Fibroblast of skin of right quadriceps (primary cell): ENCODE data around the gene CPAMD8.
"Not testable (repeated sequence)": the region's sequence is repeated elsewhere in the genome, so short reads cannot be mapped to it uniquely, and the experiment has no call there.

Experiments used
- DNase-seq: peaks from one replicate; pipeline ENCODE4 v3.0.0-alpha.2; 2013

Gene CPAMD8

DNA sequence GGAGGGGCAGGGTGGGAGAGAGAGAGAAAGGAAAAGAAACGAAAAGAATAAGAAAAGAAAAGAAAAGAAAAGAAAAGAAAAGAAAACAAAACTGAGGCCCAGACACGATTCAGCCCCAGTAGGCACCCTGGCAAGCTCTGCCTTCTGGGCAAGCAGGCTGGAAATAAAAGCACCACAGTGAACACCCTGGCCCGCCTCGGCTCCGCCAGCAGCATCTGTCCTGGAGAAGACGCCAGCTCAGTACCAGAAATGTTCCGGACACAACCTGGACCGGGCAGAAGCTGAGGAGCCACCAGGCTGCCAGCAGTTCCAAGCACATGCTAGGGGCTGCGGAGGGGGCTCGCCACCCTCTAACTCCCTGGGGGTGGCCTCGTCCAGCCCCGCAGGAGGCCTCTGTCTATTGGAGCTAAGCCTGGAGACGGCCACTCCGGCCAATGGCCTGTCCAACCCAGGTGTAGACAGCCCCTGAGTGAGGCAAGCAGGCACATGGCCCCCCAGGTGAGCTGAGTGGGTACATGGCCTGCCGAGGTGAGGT, 11.4 kb upstream of the CPAMD8 start:
- no peak for DNase-seq

DNA sequence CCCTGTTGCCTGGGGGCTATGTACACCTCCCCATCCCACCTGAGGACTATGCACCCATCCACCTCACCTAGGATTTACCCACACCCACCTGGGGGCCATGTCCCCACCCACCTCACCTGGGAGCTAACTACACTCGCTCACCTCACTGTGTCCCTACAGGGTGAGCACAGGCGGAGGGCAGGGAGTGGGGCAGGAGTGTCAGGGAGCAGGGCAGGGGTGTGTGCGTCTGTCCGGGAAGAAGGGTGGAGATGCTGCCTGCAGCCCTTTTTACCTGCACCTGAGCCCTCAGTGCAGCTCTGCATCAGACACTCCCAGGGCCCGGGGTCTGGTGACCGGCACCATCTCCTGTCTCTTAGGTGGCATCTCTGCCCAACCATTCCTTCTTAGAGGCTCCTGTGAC, 10.6 kb upstream of the CPAMD8 start:
- DNase-seq, result no peak

DNA sequence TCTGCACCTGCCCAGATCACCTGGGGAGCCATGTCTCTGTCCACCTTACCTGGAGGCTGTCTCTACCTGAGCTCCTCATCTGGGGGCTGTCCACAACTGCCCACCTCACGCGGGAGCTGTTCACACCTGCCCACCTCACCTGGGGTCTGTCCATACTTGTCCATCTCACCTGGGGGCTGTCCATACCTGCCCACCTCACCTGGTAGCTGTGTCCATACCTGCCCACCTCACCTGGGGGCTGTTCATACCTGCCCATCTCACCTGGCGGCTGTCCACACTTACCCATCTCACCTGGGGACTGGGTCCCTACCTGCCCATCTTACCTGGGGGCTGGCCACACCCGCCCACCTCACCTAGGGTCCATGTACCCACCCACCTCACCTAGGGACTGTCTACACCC, 10.0 kb upstream of the CPAMD8 start:
- DNase-seq, result no peak

DNA sequence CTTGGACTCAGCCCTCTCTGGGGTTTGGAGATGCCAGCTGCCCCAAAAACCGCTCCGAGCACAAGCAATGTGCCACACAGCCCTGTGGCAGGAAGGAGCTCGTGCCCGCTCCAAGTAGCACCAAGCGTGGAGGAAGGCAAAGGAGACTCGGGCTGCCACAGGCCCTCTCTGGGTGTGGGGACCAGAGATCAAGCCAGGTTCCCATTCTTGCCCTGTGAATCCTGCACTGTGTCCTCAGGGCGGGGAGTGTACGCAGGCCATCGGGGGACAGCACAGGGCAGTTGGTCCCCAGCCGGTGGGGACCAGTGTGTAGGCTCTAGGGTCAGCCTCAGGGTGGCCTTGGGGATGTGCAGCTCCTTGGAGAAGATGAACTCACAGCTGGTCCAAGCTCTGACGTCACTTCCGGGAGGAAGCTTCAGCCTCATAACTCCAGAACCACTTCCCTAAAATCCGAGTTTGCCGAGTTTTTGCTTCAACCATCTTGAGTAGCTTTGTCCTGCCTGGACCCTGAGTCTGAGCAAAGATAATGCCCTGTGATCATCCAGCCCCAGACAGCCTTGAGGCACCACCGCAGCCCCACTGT, 9.3 kb upstream of the CPAMD8 start:
- DNase-seq, result no peak

DNA sequence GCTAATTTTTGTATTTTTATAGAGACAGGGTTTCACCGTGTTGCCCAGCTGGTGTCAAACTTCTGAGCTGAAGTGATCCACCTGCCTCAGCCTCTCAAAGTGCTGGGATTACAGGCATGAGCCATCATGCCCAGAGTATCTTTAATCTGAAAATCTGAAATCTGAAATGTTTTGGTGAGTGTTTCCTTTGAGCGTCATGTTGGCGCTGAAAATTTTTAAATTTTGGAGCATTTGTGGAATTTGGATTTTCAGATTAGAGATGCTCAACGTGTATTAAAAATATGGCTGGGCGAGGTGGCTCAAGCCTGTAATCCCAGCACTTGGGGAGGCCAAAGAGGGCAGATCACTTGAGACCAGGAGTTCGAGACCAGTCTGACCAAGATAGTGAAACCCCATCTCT, 5.1 kb upstream of the CPAMD8 start:
- no peak for DNase-seq

DNA sequence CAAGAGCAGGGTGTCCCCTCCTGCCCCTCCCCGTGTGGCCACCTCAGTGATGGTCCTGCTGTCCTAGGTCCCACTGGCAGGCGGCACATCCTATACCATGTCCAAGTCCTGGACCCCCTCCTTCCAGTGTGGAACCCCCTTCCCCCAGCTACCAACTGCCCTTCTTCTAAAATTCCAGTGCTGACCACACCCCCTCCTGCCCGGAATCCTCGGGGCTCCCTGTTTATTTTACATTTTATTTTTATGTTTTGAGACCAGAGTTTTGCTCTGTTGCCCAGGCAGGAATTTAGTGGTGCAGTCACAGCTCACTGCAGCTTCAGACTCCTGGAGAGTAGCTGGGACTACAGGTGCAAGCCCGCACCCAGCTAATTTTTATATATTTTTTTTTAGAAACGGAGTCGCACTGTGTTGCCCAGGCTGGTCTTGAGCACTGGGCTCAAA, 945 bp upstream of the CPAMD8 start:
- no peak for DNase-seq

DNA sequence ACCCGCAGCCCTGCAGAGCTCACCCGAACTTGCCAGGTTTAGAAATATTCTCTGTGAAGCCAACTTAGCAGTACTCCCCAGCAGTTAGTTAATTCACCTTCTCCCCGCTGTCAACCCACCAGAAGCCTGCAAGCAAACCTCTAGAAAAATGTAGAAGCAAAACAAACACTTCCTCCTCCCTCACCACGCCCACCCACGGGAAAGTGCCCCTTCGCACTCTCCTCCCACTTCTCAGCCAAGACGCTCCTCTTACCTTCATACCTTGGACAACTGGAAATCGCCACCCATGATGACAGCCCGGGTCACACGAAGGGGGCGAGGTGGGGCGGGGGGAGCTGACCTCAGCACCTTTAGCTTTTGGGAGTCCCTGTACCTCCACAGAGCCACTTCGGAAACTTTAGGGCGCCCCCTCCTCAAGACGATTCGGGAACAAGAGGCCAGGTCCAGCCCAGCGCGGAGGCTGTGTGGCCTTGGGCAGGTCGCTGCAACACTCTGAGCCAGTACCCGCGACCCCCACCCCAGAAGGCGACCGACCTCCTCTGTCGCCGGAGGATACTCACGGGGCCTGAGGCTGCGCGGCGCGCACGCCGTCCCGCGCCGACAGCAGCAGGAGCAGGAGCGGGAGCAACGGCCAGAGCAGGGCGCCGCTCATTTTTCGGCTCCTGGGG, 485 bp downstream of the CPAMD8 start:
- no peak for DNase-seq

DNA sequence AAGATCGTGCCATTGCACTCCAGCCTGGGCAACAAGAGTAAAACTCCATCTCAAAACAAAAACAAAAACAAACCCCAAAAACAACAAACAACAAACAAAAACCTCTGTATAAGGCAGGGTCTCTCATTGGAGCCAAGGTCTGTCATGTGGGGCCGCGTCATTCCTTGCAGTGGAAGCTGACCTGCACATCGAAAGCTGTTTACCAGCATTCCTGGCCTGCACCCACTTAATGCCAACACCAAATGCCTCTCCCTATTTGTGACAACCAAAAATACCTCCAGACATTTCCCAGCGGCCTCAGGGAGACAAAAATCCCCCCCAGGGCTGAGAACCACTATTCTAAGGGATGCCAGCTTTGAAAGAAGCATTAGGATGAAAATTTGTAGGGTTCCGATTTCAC, 1.2 kb downstream of the CPAMD8 start:
- DNase-seq, result no peak

DNA sequence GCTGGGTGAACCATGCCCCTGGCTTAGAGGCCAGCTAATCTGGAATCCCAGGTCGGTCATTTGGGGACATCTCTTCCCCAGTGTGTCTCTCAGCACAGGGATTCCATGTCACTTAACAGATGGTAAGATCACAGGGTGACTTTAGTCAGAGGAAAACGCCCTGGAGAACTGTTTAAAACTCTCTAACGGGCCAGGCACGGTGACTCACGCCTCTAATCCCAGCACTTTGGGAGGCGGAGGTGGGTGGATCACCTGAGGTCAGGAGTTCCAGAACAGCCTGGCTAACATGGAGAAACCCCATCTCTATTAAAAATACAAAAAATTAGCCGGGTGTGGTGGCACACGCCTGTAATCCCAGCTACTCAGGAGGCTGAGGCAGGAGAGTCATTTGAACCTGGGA, 1.7 kb downstream of the CPAMD8 start:
- not testable (repeated sequence) for DNase-seq

DNA sequence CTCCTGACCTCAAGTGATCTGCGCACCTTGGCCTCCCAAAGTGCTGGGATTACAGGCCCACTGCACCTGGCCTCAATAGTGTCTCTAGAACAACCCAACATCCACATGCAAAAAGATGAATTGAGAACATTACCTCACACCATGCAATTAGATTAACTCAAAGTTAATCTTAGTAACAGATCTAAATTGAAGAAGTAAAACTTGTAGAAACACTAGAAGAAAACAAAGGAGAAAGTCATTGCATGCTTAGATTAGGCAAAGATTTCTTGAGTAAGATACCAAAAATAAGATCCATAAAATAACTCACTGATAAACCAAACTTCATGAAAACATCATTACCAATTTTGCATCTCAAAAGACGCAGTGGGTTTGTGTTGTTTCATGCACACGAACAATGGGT, 2.8 kb downstream of the CPAMD8 start:
- DNase-seq, result no peak

DNA sequence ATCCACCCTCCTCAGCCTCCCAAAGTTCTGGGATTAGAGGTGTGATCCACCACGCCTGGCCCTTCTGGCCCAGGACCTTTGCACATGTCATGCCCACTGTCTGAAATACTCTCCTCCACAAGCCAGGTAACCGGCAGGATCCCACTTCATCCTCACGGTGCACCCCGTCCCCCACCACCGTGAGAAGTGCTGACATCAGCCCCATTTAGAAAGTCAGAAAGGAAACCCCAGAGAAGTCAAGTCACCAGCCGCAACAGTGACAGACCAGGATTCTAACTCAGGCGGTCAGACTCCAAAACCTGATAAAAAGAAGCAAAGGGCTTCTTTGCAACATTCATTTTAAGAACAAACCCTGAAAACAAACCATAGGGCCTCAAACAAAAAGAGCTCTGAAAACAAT, 3.9 kb downstream of the CPAMD8 start:
- DNase-seq, result no peak

DNA sequence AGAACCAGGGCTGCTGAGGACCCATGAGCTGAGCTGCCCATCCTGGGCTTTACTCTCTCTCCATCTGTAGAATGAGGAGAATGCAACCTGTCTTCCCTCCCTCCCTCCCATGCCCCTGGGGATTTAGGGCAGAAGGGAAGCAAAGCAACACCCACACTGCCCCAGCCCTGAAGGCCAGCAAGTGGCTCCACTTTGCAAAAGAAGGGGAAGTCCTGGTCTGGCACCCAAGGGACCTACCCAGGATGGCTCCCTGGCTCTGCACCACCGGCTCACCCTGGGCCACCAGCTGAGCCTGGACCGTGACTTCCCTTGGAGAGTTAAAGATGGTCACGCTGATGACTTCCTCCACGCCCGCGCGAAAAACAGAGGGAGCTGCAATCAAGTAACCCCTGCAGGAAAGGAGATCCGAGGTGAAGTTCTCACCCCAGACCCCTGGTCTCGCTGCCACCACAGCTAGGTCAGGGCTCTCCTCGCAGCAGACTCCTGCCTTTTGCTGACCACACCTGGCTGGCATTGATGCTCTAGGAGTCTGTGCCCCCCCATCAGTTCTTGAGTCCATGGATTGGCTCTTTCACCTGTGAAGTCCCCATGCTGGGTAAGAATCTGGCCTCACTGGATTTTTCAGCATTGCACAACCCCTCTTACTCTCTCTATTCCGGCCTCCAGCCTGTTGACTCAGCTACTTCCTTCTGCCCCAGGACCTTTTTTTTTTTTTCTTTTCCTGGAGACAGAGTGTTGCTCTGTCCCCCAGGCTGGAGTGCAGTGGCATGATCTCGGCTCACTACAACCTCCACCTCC, 4.6 kb downstream of the CPAMD8 start:
- no peak for DNase-seq

DNA sequence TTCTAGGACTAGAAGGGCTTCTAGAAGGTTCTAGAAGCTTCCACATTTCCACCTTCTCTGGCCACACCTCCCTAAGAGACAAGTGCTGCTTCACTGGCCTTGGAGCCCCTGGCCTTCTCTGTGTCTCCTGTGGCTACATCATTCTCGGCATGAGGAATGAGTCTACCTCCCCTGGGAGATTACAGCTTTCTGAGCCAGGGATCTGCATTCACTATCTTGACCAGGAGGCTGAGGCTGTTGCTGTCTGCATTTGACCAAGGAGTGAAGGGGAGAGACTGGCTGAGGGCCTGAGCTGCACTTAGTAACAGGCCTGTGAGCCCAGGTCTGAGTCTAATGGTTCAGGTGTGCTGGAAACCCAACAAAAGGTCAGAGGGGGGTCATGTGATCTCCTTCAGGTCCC, 5.3 kb downstream of the CPAMD8 start:
- no peak for DNase-seq

DNA sequence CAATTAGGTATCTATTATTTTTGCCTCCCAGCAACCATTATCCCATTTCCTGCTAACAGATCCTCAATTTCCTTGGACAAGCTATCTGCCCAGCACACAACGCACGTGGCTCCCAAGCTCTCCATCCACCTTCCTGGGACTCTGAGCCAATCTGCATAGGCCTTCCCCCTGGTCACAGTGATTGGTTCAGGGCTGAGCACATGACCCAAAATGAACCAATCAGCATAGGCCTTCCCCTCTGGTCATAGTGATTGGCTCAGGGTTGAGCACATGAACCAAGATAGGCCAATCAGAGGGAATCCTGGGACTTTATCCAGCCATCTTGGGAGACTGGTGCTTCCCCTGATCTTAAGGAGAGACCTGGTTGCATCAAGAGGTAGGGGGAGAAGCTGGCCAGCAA, 5.8 kb downstream of the CPAMD8 start:
- no peak for DNase-seq

DNA sequence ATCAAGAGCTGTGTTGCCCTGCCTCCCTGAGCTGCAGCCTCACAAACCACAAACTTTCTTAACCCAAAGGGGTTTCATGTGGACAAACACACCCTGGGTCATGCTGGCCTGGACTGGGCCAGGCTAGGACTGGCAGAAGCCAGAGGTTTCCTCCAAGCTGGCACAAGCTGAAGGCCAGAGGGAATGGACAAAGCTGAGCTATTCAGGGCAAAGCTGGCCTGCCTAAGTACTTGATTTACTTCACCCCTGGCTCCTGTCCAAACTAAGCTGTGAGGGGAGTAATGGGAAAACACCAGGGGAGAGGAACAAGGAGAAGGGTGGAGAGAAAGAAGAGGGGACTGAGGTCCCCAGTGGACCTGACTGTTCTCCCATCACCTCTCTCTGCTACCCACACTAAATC, 6.2 kb downstream of the CPAMD8 start:
- no peak for DNase-seq

DNA sequence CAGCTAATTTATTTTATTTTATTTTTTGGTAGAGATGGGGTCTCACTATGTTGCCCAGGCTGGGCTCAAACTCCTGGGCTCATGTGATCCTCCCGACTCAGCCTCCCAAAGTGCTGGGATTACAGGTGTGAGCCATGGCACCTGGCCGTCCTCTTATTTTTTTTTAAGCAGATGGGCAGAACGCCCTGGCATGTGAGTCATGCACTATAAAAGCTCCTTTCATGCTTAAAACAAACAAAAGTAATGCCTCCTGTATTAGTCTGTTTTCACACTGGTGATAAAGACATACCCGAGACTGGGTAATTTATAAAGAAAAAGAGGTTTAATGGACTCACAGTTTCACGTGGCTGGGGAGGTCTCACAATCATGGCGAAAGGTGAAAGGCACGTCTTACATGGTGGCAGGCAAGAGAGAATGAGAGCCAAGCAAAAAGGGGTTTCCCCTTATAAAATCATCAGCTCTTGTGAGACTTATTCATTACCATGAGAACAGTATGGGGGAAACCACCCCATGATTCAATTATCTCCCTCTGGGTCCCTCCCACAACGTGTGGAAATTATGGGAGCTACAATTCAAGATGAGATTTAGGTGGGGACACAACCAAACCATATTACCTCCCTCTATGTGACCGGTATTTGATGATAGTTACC, 12.3 kb downstream of the CPAMD8 start:
- not testable (repeated sequence) for DNase-seq

DNA sequence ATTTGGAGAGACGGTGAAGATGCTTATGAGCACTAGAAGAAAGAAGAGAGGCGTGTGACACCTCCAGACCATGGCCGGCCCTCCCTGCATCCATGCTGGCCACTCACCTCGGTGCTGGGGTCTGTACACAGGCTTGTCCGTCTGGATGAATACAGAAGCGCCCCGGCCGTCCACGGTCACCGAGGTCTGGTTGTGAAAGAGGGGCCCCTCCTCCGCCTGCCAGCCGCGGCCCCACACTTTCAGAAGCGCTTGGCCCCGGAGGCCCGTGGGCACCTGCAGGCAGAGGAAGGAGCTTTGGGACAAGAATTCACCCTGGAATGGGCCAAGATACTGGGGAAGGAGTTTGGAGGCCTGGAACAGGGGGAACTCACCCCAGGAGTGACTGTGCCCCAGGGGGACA, 15.1 kb downstream of the CPAMD8 start:
- no peak for DNase-seq

DNA sequence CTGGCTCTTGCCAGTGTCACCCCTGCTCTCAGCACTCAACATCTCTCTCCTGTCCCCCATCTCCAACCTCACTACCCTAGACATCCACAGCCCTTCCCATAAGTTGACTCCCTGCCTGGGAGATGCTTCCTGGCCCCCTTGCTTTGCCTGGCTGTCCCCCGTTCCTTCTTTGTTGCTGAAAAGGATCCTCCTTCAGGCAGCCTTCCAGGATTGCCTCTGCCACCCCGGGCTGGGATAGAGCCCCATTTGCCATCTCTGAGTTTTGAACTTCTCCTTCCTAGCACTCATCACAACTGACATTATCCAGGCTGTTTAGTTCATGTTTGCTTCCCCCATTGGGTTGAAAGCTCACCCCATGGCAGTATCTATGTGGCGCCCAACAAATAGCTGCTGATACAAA, 20.0 kb downstream of the CPAMD8 start:
- no peak for DNase-seq

DNA sequence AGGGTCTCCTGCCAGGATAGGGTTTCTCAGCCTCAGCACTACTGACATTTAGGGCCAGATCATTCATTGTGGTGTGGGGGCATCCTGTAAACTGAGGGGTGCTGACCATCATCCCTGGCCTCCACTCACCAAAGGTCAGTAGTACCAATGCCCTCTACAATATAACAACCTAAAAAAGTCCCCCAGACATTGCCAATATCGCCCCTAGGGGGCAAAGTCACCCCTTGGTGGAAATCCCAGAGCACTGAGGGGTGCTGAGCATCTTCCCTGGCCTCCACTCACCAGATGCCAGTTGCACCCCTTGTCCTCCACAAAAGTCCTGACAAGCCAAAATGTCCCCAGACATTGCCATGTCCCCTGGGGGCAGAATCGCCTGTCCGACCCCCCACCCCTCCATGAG, 21.6 kb downstream of the CPAMD8 start:
- no peak for DNase-seq

DNA sequence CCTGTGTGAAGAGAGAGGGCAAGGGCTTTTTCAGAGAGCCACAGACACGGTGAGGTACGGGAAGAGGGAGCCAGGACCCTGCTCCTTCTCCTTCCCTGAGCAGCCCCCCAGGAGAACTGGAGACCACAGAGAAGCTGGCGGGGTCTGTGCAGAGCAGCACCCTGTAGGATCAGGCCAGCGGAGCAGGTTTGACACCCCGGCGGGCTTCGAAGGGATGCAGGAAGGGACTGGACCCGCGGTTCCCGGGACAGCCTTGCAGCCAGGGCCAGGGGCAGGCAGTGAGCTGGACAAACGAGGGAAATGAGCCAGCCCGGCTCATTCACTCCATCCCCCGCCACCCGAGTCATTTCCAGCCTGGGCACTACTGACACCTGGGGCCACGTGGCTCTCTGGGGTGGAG, 22.2 kb downstream of the CPAMD8 start:
- no peak for DNase-seq

DNA sequence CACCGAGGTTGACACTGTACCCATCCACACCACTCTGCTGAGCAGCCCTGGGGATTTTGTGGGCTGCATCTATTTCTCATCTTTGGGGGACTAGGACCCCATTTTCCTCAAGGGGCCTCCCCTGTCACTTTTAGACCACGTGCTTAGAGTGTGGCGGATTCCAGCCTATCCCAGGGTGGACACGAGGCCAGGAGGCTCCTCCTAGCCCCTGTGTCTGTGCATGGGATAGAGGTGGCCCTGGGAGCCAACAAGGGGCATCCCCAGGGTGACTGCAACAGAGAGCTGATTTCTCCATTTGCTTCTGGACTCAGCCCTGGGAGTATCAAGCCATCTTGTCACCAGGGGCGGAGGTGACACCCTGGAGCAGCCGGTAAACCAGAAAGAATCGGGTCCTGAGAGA, 24.2 kb downstream of the CPAMD8 start:
- DNase-seq, result no peak

DNA sequence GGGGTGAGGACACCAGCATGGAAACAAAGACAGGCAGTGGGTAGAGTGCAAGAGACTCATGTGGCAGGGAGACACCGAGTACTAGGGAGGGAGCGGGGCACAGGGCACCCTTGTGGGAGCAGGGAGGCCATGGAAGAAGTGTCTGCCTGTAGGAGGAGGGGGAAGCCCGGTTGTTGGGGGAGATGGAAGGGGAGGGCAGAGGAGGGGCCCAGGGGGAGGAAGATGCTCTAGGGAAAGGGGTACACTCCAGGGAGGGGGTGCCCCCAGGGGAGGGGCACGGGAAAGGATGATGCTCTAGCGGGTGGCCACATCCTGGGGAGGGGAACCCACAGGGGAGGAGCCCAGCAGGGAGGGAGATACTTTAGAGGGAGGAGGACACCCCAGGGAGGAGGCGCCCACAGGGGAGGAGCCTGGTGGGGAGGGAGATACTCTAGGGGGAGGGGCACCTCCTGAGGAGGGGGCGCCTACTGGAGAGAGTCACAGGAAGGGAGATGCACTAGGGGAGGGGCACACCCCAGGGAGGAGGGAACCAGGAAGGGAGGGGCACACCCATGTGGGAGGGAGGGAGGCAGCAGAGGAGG, 24.9 kb downstream of the CPAMD8 start:
- DNase-seq, result no peak

DNA sequence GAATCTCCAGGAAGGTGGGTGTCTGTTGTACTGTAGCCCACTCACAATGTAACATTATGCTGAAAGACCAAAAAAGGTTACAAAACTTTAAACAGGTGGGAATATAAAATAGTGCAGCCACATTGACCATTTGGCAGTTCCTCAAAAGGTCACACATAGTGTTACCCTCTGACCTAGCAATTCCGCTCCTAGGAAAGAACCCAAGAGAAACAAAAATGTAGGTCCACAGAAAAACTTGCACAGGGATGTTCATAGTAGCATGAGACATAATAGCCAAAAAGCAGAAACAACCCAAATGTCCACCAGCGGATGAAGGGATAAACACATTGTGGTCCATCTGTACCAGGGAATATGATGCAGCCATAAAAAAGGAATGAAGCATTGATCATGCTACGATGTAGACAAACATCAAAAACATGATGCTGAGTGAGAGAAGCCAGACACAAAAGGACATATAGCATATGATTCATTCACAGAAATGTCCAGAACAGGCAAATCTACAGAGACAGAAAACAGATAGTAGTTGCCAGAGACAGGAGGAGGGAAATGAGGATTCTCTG, 27.9 kb downstream of the CPAMD8 start:
- DNase-seq, result no peak
